Tibial artery (tissue), 4 donors: ENCODE data around the gene INKA1.
"Not testable (repeated sequence)": the region's sequence is repeated elsewhere in the genome, so short reads cannot be mapped to it uniquely, and the experiment has no call there.

Experiments
- DNase-seq, 2 donors: peaks; one replicate each; pipeline ENCODE4 v3.0.0-alpha.2; 2019
- H3K27ac ChIP-seq, 2 donors: fragments of 200-600 bp; sonication (generic) in 1 of 2; 1 replicate in 1 of 2; 2 replicates in 1 of 2; pipeline ENCODE4 v1.5.1; 2018 to 2019; ENCODE audit warnings: mild to moderate bottlenecking in 1 of 2
- H3K27me3 ChIP-seq, 2 donors: fragments of 200-600 bp; sonication (generic) in 1 of 2; one replicate each; pipeline versions ENCODE4 v1.5.1 to v1.6.0; 2016 to 2019
- H3K36me3 ChIP-seq, 3 donors: fragments of 200-600 bp; sonication (generic) in 2 of 3; one replicate each; pipeline ENCODE4 v1.5.1; 2016 to 2019; ENCODE audit warnings: mild to moderate bottlenecking in 2 of 3
- H3K4me1 ChIP-seq, 4 donors: fragments of 200-600 bp; sonication (generic) in 2 of 4; 1 replicate in 3 of 4; 2 replicates in 1 of 4; pipeline ENCODE4 v1.5.1; 2016 to 2019
- H3K4me3 ChIP-seq, 2 donors: fragments of 200-600 bp; sonication (generic) in 1 of 2; 1 replicate in 1 of 2; 2 replicates in 1 of 2; pipeline ENCODE4 v1.5.1; 2018 to 2019; ENCODE audit warnings: mild to moderate bottlenecking in 2 of 2
- H3K9me3 ChIP-seq, 3 donors: fragments of 200-600 bp; sonication (generic) in 1 of 3; one replicate each; pipeline ENCODE4 v1.5.1; 2016 to 2019
- intact Hi-C: fragments of 100-400 bp; cut with DNase I; formaldehyde crosslinking; loops from one replicate; pipeline ENCODE4 v1.15.0; 2023; ENCODE audit warnings: low total_unique reads
- TF ChIP-seq, protein P1 (sequence below), 2 experiments: fragments of 200-600 bp in 1 of 2; fragments of 450-650 bp in 1 of 2; IDR thresholded peaks; one replicate each; pipeline ENCODE4 v1.5.1; 2017 to 2019; ENCODE audit warnings: antibody characterized with exemption in 2 of 2, mild to moderate bottlenecking in 1 of 2, moderate library complexity in 1 of 2

INKA1 gene

DNA sequence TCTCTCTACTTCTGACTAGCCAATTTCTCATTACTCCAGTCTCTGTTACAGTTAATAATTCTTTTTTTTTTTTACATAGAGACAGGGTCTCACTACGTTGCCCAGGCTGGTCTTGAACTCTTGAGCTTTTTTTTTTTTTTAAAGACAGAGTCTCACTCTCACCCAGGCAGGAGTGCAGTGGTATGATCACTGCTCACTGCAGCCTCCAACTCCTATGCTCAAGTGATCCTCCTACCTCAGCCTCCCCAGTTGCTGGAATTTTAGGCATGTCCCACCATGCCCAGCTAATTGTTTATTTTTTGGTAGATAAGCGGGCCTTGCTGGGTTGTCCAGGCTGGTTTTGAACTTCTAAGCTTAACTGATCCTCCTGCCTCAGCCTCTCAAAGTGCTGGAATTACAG is 30.4 kb upstream of the INKA1 start:
- Histone ChIP-seq H3K27me3 (no peaks in the 10 kb centered on the region), H3K36me3 (peaks cover 0 to 26% (median 11%) of the 10 kb centered on the region in 3 donors), H3K4me3 (no peak overlapping the region), H3K9me3 (no peaks in the 10 kb centered on the region), H3K4me1 (peaks cover 0 to 27% (median 11%) of the 10 kb centered on the region in 4 donors), H3K27ac (no peak overlapping the region)
- intact Hi-C loops: no loop called here
- no peak for DNase-seq
- TF ChIP-seq, protein P1, sequence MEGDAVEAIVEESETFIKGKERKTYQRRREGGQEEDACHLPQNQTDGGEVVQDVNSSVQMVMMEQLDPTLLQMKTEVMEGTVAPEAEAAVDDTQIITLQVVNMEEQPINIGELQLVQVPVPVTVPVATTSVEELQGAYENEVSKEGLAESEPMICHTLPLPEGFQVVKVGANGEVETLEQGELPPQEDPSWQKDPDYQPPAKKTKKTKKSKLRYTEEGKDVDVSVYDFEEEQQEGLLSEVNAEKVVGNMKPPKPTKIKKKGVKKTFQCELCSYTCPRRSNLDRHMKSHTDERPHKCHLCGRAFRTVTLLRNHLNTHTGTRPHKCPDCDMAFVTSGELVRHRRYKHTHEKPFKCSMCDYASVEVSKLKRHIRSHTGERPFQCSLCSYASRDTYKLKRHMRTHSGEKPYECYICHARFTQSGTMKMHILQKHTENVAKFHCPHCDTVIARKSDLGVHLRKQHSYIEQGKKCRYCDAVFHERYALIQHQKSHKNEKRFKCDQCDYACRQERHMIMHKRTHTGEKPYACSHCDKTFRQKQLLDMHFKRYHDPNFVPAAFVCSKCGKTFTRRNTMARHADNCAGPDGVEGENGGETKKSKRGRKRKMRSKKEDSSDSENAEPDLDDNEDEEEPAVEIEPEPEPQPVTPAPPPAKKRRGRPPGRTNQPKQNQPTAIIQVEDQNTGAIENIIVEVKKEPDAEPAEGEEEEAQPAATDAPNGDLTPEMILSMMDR (IDR thresholded peaks at IDR 0.05): no peak

DNA sequence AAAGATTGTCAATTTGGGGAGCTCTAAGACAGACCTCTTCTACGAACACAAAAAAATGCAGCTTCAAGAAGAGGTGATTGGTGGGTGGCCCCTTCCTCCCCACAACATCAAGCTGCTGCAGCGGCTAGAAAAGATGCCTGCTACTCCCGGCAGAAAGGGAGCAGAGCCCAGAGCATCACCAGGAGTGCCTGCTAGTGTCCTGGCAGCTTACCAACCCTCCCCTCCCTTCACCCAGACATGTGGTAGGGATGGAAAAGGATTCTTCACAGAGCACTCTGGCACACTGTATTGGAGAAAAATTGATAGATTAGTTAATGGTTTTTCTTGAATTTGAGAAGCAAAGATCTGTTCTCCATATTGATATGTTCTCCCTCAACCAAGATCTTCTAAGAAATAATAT is 27.5 kb upstream of the INKA1 start:
- no peak for DNase-seq
- H3K36me3 ChIP-seq: peaks cover 0 to 28% (median 13%) of the 10 kb centered on the region in 3 donors
- no peaks in the 10 kb centered on the region for H3K9me3 ChIP-seq
- no peak overlapping the region for H3K4me3 ChIP-seq
- no peaks in the 10 kb centered on the region for H3K27me3 ChIP-seq
- no peak overlapping the region for H3K27ac ChIP-seq
- TF ChIP-seq, protein P1 (IDR thresholded peaks at IDR 0.05): no peak
- peaks cover 0 to 31% (median 12%) of the 10 kb centered on the region in 4 donors for H3K4me1 ChIP-seq
- intact Hi-C loops: no loop called here

DNA sequence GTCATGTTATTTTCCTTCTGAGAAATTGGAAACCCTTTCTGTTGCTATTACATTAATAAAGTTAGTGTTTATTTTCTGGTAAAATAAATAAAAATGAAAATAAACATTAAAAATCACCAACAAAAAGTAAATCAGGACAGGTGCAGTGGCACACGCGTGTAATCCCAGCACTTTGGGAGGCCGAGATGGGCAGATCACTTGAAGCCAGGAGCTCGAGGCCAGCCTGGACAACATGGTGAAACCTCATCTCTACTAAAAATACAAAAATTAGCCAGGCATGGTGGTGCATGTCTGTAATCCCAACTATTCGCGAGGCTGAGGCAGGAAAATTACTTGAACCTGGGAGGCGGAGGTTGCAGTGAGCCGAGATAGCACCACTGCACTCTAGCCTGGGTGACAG is 27.0 kb upstream of the INKA1 start:
- intact Hi-C loops, DNase-seq: not testable (repeated sequence)

DNA sequence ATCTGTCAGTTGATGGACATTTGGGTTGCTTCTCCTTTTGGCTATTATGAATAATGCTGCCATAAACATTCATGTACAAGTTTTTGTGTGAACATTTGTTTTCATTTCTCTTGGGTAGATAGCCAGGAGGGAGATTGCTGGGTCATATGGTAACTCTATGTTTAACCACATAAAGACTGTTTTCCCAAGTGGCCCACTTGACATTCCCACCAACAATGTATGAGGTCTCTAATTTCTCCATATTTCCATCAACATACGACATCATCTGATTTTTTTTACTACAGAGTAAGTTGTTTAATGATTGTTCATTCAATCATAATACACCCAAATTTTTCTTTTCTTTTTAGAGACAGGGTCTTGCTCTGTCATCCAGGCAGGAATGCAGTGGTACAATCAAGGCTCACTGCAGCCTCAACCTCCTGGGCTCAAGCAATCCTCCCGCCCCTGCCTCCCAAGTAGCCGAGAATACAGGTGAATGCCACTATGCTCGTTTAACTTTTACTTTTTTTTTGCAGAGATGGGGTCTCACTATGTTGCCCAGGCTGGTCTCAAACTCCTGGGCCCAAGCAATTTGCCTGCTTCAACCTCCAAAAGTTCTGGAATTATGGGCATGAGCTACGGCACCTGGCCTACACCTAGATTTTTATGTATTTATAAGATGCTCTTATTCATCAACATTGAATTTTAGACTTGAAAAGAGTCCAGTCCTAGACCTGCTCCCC is 23.5 kb upstream of the INKA1 start:
- Histone ChIP-seq H3K9me3 (no peaks in the 10 kb centered on the region), H3K27me3 (no peaks in the 10 kb centered on the region), H3K36me3 (peaks cover 6 to 56% (median 30%) of the 10 kb centered on the region in 3 donors), H3K4me3 (no peak overlapping the region), H3K27ac (no peak overlapping the region), H3K4me1 (peaks cover 0 to 58% (median 32%) of the 10 kb centered on the region in 4 donors)
- TF ChIP-seq, protein P1 (IDR thresholded peaks at IDR 0.05): no peak
- no peak for DNase-seq
- intact Hi-C loops: loop anchor here (10.0 kb wide), 1 partner anchor 55 kb away; the partner anchor contains the start of gene GMPPB

More for the DNA sequence above, 27.0 kb upstream of the INKA1 start:
- Histone ChIP-seq H3K4me1 (peaks cover 0 to 34% (median 15%) of the 10 kb centered on the region in 4 donors), H3K36me3 (peaks cover 1 to 34% (median 15%) of the 10 kb centered on the region in 3 donors)
- H3K27ac ChIP-seq, H3K4me3 ChIP-seq, H3K9me3 ChIP-seq, H3K27me3 ChIP-seq: not testable (repeated sequence)

DNA sequence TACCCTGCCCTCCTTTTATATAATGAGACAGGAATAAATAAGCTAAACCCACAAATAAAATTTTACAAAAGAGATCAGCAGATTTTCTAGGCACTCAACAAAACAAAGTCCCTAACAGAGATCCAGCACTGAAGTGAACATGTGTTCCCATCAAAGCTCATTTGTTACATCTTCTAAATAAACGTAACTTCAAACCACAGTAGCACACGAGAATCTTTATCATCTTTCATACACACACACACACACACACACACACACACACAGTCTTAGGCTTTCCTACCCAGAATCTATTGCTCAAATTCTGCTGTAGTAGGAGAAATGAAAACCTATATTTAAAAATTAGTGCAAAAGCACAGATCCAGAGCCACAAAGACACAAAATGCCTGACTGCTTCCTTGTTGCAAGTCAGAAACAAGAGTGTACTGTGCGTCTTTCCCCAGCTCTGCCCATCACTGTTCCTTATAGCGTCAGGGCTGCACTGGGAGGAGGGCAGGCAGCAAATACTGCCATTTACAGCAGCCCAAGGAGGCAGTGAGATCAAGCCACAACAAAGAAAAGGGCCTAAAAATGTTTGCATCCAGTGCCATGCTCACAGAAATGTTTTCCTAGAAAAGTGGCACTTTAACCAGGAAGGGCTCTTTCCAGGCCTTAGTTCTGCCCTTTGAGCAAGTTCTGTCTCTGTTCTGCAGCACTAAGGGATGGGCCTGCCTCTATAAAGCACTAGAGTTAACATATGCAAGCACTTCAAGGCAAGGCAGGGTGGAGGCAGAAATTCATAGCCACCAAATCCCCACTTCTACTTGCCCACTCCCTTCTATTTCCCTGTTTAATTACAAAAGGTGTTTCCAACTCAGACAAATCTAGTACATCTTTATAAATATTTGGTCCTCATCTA is 22.7 kb upstream of the INKA1 start:
- H3K27me3 ChIP-seq: no peaks in the 10 kb centered on the region
- peaks cover 6 to 52% (median 30%) of the 10 kb centered on the region in 3 donors for H3K36me3 ChIP-seq
- H3K9me3 ChIP-seq: no peaks in the 10 kb centered on the region
- no peak for DNase-seq
- intact Hi-C loops: loop anchor here (10.0 kb wide), 1 partner anchor 56 kb away; the partner anchor contains the start of gene GMPPB
- TF ChIP-seq, protein P1 (IDR thresholded peaks at IDR 0.05): no peak
- no peak overlapping the region for H3K4me3 ChIP-seq
- peaks cover 0 to 59% (median 36%) of the 10 kb centered on the region in 4 donors for H3K4me1 ChIP-seq
- H3K27ac ChIP-seq: no peak overlapping the region

DNA sequence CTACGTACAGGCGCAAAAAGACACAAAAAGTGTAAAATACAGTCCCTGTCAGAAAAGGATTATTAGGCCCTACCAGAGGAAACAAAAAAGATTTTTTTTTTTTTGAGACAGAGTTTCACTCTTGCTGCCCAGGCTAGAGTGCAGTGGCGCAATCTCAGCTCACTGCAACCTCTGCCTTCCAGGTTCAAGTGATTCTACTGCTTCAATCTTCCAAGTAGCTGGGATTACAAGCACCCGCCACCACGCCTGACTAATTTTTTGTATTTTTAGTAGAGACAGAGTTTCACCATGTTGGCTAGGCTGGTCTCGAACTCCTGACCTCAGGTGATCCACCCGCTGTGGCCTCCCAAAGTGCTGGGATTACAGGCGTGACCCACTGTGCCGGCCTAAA is 22.1 kb upstream of the INKA1 start:
- H3K27ac ChIP-seq, H3K27me3 ChIP-seq, DNase-seq, H3K4me3 ChIP-seq, H3K9me3 ChIP-seq: not testable (repeated sequence)
- peaks cover 6 to 49% (median 30%) of the 10 kb centered on the region in 3 donors for H3K36me3 ChIP-seq
- intact Hi-C loops: loop anchor here (10.0 kb wide), 1 partner anchor 56 kb away; the partner anchor contains the start of gene GMPPB
- H3K4me1 ChIP-seq: peaks cover 0 to 59% (median 37%) of the 10 kb centered on the region in 4 donors
